NT2/D1 (cell line): ENCODE results near the gene SFXN5.

Experiments
- DNase-seq: peaks from one replicate; pipeline ENCODE4 v3.0.0-alpha.2; 2011; ENCODE audit warnings: low read depth, low spot score
- H3K27me3 ChIP-seq: 2 replicates; pipeline ENCODE4 v1.6.0; 2011; ENCODE audit warnings: mild to moderate bottlenecking; ENCODE audit not compliant: insufficient read length, insufficient read depth
- H3K36me3 ChIP-seq: 2 replicates; pipeline ENCODE4 v1.6.1; 2011; ENCODE audit warnings: mild to moderate bottlenecking, low read length, mixed read lengths; ENCODE audit not compliant: insufficient read depth, insufficient read length
- H3K4me1 ChIP-seq: 2 replicates; pipeline ENCODE4 v1.5.1; 2011; ENCODE audit not compliant: insufficient read depth, insufficient read length
- H3K4me3 ChIP-seq: 2 replicates; pipeline ENCODE4 v1.5.1; 2011; ENCODE audit warnings: low read depth; ENCODE audit not compliant: insufficient read length
- H3K9ac ChIP-seq: 2 replicates; pipeline ENCODE4 v1.6.0; 2011; ENCODE audit warnings: low read depth; ENCODE audit not compliant: insufficient read length
- H3K9me3 ChIP-seq: 2 replicates; pipeline ENCODE4 v1.5.1; 2011; ENCODE audit warnings: mild to moderate bottlenecking, low read length; ENCODE audit not compliant: insufficient read depth
- SUZ12 ChIP-seq: IDR thresholded peaks from 2 replicates; pipeline ENCODE4 v1.6.1; 2011; ENCODE audit not compliant: insufficient read length, insufficient read depth; ENCODE audit errors: extremely low read depth
- YY1 ChIP-seq: IDR thresholded peaks from 2 replicates; pipeline ENCODE4 v1.6.1; 2011; ENCODE audit not compliant: insufficient read length, insufficient read depth
- ZNF274 ChIP-seq: IDR thresholded peaks from 2 replicates; pipeline ENCODE4 v1.6.1; 2011; ENCODE audit warnings: mild to moderate bottlenecking, low read depth, low read length

The SFXN5 gene

DNA sequence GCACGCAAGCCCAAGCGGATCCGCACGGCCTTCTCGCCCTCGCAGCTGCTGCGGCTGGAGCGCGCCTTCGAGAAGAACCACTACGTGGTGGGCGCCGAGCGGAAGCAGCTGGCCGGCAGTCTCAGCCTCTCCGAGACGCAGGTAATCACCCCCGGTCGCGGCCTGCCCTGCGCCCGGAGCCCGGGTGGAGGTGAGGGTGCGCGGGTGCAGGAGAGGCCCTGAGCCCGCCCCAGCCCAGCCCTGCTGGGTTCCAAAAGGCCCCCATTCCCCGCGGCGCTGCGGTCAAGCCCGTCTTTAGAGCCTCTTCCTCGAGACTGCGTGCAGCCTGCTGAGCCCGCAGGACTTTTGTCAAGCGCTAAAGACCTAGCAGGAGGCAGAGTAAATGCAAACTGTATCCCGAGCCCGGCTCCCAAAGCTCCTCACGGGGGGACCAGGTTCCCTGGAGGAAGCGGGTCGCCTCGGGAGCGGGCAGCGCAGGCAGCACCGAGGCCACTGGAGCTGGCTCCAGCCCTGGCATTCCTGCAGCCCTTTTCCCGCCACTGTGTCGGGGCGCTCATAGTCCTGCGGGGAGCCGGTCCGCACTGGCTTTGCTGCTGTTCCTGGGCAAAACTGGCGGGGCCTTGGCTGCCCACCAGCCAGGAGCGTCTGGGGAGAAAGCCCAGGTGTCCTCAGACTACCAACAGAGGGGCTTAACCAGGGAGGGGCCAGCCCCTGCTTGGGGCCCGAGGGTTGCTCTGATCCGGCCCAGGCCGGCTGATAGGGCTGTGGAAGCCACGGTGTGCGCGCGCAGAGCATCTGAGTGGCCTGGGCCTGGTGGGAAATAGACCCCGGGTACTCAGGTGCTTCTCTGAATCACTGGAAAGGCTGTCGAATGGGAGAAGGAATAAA lies 146.9 kb downstream of the SFXN5 start:
- TF ChIP-seq SUZ12 (peak; percentile 93), ZNF274 (no peak), YY1 (no peak)
- Histone ChIP-seq H3K4me3 (peak overlapping the region; percentile 21), H3K27me3 (peaks cover 100% of the 10 kb centered on the region)

DNA sequence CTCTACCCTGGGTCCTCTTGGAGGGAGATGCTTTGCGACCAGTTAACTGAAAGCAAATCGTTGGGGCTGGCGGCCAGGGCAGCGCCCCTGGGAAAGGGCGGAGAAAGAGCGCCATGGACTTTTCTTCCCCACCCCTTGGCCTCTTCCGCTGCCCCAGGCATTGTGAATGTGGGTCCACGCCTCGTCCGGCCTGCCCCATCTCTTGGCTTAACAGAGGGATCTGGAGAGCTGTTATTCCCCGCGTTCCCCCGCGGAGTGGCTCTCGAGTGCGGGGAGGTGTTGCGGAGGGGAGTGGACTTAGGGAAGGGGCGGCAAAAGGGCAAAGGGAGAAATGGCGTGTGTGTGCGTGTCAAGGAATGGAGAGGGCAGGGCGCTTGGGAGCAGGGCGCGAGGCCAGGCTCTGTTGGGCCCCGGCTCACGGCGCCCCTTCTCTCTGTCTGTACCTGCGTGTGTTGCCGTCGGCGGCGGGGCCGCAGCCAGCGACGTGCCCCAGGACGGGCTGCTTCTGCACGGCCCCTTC lies 147.6 kb downstream of the SFXN5 start:
- Histone ChIP-seq H3K27me3 (peaks cover 100% of the 10 kb centered on the region), H3K9me3 (no peaks in the 10 kb centered on the region), H3K4me3 (peak overlapping the region; percentile 21), H3K9ac (peak overlapping the region; percentile 32), H3K36me3 (no peaks in the 10 kb centered on the region), H3K4me1 (peaks cover 6% of the 10 kb centered on the region)
- TF ChIP-seq YY1 (no peak), ZNF274 (no peak), SUZ12 (no peak)
- DNase-seq = no peak

More for the DNA sequence above, 146.9 kb downstream of the SFXN5 start:
- Histone ChIP-seq H3K9me3 (no peaks in the 10 kb centered on the region), H3K9ac (peak overlapping the region; percentile 32), H3K4me1 (peaks cover 6% of the 10 kb centered on the region), H3K36me3 (no peaks in the 10 kb centered on the region)
- no peak for DNase-seq

DNA sequence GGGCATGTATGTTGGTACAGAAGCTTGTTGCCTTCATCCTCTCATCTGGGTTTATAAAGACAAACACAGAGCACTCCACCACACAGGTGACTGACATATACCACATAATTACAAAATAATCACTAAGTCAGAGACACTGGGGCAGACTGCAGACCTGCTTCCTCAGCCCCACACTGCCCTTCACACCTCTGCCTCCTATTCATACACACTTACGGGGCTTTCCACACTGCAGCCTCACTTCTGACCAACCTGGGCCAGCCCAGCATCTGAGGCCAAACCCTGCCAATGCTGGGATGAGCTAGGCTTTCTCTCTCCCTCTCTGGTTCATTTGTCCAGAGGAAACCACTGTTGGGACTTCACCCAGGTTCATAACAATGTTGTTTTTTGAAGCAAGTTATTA lies 149.7 kb downstream of the SFXN5 start:
- Histone ChIP-seq H3K36me3 (no peaks in the 10 kb centered on the region), H3K9ac (no peak overlapping the region), H3K27me3 (peaks cover 96% of the 10 kb centered on the region), H3K4me1 (peaks cover 8% of the 10 kb centered on the region), H3K9me3 (no peaks in the 10 kb centered on the region), H3K4me3 (no peak overlapping the region)
- no peak for TF ChIP-seq ZNF274
- no peak for TF ChIP-seq YY1
- no peak for DNase-seq

DNA sequence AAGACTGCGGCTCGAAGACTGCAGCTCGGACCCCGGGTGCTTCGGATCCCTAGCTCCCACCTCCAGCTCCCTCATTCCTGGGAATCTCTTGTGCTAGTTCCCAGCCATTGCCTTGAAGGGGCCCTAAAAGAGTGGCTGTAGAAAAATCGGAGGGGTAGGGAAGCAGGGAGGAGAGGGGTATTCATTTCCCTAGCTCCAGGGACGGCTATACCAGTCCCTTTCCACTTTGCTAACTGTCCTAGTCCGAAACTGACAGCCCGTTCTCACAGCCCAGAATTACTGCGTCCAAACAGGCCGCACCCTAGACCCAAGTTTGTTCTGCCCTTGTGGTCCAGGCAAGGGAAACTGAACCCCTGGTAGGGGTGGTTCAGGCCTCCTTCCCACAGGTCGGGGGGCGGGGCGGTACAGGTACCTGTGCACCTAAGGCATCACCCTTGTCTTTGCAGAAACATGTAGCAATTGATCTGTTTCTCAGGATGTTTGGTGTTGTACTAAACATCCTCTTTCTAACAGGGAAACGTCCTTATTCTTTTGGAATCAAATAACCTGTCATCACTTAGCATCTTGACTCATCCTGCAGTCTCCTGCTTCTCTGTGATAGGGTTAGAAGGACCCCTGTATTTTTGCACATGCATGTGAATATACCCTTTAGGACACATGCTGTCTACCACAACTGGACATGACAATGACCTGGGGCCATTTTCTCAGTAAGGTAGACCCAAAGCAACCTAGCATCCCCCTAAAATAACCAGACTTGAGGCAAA lies 150.2 kb downstream of the SFXN5 start:
- no peaks in the 10 kb centered on the region for H3K36me3 ChIP-seq
- TF ChIP-seq ZNF274 (no peak), YY1 (no peak), SUZ12 (peak; percentile 49)
- no peaks in the 10 kb centered on the region for H3K9me3 ChIP-seq
- H3K4me3 ChIP-seq = no peak overlapping the region
- no peak for DNase-seq
- no peak overlapping the region for H3K9ac ChIP-seq
- H3K4me1 ChIP-seq = peaks cover 8% of the 10 kb centered on the region
- peaks cover 96% of the 10 kb centered on the region for H3K27me3 ChIP-seq

DNA sequence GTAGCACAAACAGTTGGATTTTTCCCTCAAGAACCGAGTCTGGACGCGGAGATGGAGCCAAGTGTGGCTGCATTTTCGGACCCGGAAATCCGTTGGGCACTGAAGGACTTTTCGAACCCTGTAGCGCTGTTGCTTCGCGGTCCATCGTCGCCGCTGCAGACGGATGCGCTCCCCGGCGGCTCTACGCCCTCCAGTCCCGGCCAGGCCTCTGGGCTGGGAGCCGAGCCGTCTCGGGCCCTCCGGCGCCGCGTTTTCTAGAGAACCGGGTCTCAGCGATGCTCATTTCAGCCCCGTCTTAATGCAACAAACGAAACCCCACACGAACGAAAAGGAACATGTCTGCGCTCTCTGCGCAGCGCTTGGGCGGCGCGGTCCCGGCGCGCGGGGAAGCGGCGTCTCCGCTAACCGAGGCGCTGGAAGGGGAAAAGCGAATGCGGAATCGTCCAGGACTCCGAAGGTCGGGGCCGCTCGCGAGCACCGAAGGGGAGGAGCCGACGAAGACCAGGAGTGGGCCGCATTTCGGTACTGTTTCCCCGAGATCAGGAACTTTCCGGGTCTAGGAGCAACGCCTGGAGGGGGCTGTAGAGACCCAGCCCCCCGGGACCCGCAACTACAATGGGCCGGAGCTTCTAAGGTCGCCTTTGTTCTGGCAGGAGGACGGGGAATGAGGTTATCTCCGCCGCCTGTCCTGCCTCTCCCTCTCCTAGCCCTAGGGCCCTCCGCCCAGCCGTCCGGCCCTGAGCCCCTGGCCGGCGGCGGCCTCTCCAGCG lies 151.0 kb downstream of the SFXN5 start:
- no peaks in the 10 kb centered on the region for H3K36me3 ChIP-seq

DNA sequence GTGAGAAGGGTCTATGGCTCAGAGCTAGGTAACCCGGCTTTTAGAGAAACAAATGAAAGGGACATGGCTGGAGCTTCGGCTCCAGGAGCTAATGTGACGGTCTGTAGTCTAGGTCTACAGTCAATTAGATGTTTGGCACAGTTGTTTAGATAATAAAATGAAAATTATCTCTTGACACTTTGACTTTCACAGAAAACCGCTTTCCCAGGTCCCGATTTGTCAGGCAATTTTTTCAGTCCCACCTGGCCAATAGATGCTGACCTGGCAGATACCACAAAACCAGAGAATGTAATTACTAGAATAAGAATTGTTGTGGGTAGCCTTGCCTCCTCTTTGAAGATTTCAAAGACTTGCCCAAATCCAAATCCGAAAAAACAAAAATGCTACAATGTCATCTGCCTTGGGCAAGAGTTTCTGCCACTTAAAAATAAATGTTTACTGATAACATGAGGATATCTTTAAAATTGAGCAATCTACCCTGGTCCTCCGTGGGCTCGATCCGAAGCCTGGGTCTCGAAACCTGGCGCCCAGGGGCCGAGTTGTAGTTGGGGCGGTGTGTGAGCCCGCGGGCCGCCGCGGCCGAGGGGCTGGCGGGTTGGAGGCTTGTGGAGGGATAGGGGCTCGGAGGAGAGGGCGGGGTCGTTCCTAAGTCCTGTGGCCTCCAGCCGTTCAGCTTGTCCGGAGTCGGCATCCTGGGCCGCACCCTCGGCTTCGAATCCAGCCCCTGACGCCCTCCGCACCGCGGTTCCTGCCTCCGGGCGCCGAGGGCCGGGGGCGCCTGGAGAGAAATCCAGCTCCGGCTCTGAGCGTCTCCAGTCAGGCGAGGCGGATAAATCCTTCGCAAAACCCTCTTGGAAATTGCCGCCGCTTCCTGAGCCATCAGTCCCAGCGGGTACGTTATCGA lies 151.8 kb downstream of the SFXN5 start:
- DNase-seq = no peak
- H3K4me3 ChIP-seq = peak overlapping the region; percentile 15
- H3K4me1 ChIP-seq = peaks cover 5% of the 10 kb centered on the region
- peaks cover 96% of the 10 kb centered on the region for H3K27me3 ChIP-seq
- H3K9me3 ChIP-seq = no peaks in the 10 kb centered on the region
- TF ChIP-seq ZNF274 = no peak
- TF ChIP-seq YY1 = no peak
- TF ChIP-seq SUZ12 = no peak
- no peaks in the 10 kb centered on the region for H3K36me3 ChIP-seq
- peak overlapping the region; percentile 21 for H3K9ac ChIP-seq

More for the DNA sequence above, 151.0 kb downstream of the SFXN5 start:
- Histone ChIP-seq H3K9ac (peak overlapping the region; percentile 50), H3K4me3 (peak overlapping the region; percentile 24), H3K27me3 (peaks cover 96% of the 10 kb centered on the region), H3K9me3 (no peaks in the 10 kb centered on the region), H3K4me1 (peaks cover 8% of the 10 kb centered on the region)
- no peak for DNase-seq
- no peak for TF ChIP-seq YY1
- peak; percentile 95 for TF ChIP-seq SUZ12
- no peak for TF ChIP-seq ZNF274
